NCI-H2196 treated with DMSO at 0.1 percent for 48 hours (cell line): ENCODE data around the gene PTPRU.
"Not testable (repeated sequence)": the region's sequence is repeated elsewhere in the genome, so short reads cannot be mapped to it uniquely, and the experiment has no call there.

Experiments
- DNase-seq: peaks from one replicate; lab custom pipeline; 2025; ENCODE audit not compliant: unreplicated experiment; lab: John Stamatoyannopoulos, UW

Gene PTPRU

GRCh38 chr1:29312469-29313461 is 76.4 kb downstream of the PTPRU start:
- DNase-seq, result no peak

- not testable (repeated sequence) for DNase-seq
Observed at GRCh38 chr1:29314685-29315084, 78.4 kb downstream of the PTPRU start.

- no peak for DNase-seq
Observed at GRCh38 chr1:29315262-29315661, 78.9 kb downstream of the PTPRU start.

- DNase-seq, result no peak
Observed at GRCh38 chr1:29315876-29316275, 79.6 kb downstream of the PTPRU start.

- DNase-seq, result no peak
Observed at GRCh38 chr1:29317063-29317915, 81.0 kb downstream of the PTPRU start.

GRCh38 chr1:29317916-29318530 is 81.7 kb downstream of the PTPRU start:
- DNase-seq, result no peak

GRCh38 chr1:29318724-29319123 is 82.4 kb downstream of the PTPRU start:
- no peak for DNase-seq

- no peak for DNase-seq
Observed at GRCh38 chr1:29319300-29320110, 83.2 kb downstream of the PTPRU start.

GRCh38 chr1:29320156-29320940 is 84.0 kb downstream of the PTPRU start:
- DNase-seq, result no peak

GRCh38 chr1:29321176-29321575 is 84.9 kb downstream of the PTPRU start:
- DNase-seq, result no peak

GRCh38 chr1:29322147-29322694 is 85.9 kb downstream of the PTPRU start:
- no peak for DNase-seq

- peak; percentile 25 for DNase-seq
Observed at GRCh38 chr1:29322861-29323585, 86.7 kb downstream of the PTPRU start.

GRCh38 chr1:29323636-29324035 is 87.3 kb downstream of the PTPRU start:
- DNase-seq, result no peak

- no peak for DNase-seq
Observed at GRCh38 chr1:29324202-29324601, 87.9 kb downstream of the PTPRU start.

- DNase-seq, result no peak
Observed at GRCh38 chr1:29324771-29325351, 88.5 kb downstream of the PTPRU start.

- no peak for DNase-seq
Observed at GRCh38 chr1:29325675-29326074, 89.4 kb downstream of the PTPRU start.

- no peak for DNase-seq
Observed at GRCh38 chr1:29326123-29326522, 89.8 kb downstream of the PTPRU start.

GRCh38 chr1:29327223-29327935 is 91.1 kb downstream of the PTPRU start:
- no peak for DNase-seq
